ENCODE results near the gene OSER1.

OSER1 gene

DNA sequence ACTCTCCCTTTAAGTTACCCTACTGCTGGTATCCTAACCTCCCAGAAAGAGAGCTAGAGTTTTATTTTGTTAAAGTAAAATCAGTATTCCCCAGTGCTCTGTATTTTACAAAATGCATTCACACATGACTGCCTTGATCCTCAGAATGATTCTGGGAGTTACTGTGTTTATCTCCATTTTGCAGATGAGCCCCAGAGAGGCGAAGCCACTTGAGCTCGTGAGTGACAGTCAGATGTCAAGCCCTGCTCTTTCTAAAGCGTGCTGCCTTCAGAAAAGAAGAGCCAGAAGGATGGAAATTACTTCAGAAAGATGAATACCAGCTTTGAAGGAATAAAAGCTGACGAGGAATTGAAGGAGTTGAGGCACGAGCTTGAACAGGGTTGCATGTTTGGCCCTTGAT is 14.1 kb upstream of the OSER1 start:
- no peak for DNase-seq (ENCODE audit: low spot score)

DNA sequence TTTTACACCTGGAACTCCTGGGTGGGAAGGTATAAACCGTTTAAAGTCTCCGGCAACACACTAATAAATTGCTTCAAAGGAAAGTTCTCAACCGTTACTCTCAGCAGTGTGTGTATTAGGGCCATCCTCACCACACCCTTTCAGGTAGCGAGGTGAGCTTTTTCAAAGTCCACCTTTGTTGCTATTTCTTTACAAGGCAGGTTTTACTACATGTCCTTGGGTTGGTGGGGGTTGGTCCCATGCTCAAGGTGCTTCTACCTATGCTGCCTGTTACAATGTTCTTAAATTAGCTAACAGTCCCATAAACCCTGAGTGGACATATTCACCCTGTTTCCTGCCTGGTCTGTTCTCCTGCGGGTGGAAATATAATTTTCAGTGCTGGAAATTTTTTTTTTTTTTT is 13.2 kb upstream of the OSER1 start:
- DNase-seq (ENCODE audit: low spot score), result no peak

DNA sequence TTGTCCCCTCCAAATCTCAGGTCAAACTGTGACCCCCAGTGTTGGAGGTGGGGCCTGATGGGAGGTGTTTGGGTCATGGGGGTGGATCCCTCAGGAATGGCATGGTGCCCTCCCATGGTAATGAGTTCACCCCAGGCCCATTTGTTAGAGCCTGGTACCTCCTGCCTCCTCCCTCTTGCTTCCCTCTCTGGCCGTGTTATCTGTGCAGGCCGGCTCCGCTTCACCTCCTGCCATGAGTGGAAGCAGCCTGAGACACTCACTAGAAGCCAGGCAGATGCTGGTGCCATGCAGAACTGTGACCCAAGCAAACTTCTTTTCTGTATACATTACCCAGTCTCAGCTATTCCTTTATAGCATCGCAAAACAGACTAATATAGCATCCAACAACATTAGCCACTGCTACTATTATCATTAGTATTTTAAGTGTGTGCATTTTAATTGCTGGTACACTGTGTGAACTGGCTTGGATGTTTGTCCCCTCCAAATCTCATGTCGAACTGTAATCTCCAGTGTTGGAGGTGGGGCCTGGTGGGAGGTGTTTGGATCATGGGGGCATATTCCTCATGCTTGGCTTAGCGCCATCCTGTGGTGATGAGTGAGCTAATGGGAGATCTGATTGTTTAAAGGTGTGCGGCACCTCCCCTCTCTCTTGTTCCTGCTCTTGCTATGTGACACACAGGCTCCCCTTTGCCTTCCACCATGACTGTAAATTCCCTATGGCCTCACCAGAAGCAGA is 12.2 kb upstream of the OSER1 start:
- DNase-seq (ENCODE audit: low spot score), result no peak

DNA sequence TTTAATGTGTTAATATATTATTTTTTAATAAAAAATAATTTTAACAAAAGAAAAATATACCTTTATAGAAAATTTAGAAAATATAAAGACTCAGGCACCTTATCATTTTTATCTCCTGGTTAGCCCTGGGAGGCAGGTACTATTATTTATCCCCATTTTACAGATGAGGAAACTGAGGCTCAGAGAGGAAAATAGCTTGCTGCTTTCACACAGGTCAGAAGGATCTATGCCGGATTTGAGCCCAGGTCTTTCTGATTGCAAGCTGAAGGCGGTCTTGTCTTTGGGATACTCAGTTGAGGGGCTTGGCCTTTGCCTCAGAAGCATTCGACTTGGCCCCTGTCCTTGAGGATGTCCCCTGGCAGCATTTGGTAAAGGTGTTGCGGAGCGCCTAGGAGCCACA is 11.5 kb upstream of the OSER1 start:
- no peak for DNase-seq (ENCODE audit: low spot score)

DNA sequence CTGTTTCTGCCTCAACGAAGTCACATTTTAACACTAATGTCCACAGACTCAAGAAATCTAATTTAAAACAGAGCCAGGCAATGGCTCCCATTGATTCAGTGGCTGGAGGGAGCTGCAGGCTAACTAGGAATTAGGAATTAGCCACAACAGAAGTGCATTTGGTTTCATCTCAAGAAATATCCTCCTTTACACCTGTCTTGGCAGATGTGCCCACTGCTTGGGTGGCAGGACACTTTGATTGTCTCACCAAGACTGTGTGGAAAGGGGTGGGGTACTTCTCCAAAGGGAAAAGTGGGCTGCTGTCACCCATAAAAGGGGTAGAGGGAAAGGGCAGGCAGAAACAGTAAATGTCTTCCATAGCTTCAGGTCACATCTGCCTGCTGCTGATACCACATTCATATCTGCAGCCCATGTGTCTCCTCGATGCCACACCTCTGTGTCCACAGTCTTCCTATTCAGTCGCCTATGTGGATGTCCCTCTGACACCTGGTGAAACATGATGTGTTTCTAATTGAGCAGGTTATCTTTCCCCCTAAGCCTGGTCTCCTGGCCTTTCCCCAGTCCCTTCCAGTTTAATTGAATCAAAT is 10.9 kb upstream of the OSER1 start:
- DNase-seq (ENCODE audit: low spot score), result no peak

DNA sequence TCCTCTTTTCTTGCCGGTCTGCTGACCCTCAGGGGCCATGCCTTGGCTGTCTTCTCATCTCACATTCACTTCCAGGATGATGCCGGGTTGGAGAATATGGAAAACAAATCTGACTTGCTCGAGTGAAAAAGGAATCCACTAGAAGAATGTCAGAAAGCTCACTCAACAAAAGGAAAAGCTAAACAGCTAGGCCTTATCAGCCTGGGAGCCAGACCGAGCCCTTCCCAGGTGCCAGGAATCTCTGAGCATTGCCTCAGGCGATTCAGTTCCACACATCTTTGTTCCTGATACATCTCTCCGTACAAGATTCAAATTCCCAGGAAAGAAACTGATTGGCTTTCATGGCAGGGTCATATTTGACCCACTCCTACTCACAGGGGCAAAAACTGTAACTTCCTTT is 9.2 kb upstream of the OSER1 start:
- no peak for DNase-seq (ENCODE audit: low spot score)

DNA sequence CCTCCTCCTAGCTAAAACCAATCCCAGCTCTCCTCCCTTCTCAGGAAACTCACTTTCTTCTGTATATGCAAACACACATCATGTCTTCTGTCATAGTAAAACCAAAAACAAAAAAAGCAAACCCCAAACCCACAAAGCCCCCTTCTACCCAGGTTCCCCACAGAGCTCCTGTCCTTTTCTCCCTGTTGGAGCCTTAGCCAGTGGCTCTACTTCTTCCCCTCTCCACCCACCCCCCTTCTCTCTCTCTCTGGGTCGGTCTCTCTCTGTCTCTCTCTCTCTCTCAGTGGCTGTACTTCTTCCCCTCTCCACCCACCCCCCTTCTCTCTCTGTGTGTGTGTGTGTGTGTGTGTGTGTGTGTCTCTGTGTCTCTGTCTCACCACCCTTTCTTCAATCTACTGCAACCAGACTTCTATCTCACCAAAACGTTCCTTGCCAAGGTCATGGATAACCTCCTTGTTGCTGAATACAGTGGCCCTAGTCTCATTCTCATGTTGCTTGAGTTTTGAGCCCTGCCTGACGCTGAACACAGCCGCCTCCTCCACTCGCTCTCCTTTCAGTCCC is 8.7 kb upstream of the OSER1 start:
- no peak for DNase-seq (ENCODE audit: low spot score)

DNA sequence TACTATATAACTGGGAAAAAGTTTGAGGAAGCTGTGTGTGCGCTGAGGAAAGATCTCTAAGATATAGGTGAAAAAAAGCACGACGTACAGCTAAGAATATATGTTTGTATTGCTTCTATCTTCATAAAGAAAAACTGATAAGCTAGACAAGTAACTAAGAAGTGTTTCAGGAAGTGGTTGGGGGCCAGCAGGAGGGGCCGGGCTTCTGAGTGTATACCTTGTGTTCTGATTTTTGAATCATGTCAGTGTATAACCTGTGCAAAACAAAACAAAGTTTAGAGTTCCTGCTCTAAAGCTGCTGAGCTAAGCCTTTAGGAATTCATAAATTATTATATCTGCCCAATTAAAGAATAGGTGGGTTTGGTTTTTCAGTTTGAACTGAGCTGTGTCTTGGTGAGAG is 7.9 kb upstream of the OSER1 start:
- DNase-seq (ENCODE audit: low spot score), result no peak

DNA sequence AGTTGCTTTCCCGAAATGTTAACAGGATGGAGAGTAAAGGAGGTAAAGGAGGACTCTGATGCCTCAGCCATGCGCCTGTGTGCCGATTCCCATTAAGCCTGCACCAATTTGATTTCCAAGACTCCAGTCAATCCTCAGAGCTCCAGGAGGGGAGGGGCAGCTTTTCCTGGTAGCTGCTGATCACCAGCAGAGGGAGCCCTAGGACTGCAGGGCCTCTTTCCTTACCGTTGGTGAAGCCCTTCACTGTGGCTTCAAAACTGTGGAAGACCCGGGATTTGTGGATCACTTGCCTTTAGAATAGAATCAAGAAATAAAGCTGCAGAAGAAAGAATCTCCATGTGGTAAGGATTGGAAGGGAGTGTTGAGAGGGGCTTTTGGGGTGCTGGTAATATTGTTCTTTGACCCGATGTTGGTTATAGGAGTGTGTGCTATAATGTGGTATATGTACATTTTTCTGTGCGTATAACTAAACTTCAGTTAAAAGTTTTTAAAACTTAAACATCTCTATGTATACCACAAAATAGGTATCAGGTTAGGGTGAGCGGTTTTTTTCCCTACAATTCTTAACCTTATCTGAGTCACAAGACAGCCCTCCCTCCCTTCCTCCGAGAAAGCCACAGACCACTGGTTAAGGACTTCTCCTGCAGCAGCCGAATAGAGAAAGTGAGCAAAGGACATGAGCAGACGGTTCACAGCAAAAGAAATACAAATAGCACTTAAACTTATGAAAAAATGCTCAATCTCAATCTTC is 6.9 kb upstream of the OSER1 start:
- DNase-seq (ENCODE audit: low spot score), result peak; percentile 72

DNA sequence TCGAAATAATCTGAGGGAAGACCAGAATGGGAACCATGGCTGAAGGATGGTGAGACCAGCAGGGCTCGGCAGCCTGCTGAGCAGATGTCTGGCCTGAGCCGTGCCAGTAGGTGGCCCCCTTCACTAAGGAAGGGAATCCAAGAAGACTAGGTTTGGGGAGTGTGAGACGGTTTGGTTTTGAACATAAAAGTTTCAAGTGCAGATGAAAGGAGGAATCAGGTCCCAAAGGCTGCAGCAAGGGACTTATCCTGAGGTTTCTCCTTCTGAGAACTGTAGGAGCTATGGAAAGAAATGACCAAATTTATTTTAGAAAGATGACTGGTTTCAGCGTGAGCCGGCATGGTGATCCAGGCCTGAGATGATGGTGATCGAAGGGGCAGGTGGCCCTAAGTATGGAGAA is 4.6 kb upstream of the OSER1 start:
- DNase-seq (ENCODE audit: low spot score), result peak; percentile 84

DNA sequence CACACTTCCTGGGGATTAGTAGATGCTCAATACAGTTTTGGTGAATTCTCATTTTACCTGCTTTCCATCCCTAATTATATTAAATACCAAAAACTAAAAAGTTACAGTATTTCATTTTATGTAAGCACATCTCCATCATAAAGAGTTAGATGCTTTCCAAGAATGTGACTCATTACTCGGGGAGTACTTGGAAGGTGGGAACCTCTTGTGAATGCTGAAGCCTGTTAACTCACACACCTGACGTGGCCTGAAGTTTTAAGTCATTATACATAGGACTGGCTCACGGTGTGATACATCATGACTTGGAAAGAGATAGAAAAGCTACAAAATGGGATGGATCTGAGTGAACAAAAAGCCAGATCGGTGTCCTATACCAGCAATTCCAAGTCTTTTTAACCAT is 2.2 kb upstream of the OSER1 start:
- DNase-seq (ENCODE audit: low spot score), result no peak

DNA sequence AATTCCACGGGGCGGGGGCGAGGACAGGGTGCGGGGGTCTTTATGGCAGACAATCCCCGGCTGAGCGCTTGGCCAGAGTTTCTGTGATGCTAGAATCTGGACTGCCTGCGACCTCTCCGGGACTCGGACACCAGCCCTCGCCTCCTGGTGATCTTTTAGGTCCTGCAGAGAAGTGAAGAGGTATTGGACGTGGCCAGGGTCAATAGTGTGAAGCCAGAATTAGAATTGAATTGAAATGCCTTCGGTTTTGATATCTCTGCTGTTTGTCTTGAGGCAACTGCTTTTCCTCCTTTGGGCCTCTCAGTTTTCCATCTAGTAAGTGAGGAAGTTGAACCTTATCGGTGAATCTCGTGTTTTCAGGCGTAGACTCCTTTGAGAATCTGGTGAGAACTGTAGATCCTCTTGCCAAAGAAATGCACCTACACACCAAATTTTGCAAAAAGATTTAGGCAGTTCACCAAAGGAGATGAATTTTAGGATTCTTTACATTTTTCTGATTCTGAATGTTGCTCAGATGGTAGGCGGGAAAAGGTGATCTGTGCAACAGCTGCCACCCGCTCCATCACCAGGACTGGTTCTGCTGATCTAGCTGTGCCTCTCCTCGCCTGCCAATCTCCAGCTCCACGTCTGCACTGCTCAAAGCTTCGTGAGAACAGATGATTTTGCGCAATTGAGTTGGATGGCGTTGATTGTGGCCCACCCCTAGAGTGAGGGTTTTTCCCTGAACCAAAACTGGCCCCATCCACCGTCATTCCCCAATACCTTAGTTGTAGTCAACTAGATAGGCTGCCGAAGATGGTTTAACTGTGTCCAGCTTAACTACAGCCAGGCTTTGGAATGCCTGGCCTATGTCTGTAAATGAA is 837 bp upstream of the OSER1 start:
- DNase-seq (ENCODE audit: low spot score), result no peak

DNA sequence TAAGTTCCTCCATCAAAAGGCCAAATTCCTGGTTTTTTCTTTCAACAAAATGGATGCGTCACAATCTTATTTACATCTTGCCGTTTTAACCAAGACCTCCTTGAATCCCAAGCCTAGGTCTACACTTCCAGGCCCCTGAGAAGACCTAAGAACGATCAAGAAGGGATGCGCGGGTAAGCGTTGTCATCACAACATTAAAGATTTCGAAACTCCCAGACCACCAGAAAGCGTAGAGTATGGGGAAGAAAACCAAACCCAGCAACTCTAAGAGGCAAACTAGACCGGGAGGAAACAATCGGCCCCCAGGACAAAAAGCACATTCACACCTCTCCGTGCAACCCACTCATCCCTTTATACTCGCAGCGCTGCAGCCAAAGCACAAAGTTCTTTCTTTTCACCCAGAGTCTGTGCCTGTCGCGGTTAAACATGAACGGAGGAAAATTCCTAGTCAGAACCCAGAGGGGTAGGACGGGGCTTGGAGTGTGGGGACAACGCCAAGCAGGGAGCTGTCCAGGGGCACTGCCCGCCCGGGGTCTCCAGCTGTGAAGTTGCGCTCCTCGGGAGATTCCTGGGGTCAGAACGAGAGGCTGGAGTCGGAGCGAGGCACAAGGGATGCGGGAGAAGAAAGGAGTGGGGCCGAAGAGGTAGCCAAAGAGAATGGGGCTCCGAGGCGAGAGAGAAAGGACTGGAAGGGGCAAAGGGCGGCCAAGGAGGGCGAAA is 725 bp downstream of the OSER1 start:
- peak; percentile 55 for DNase-seq (ENCODE audit: low spot score)

DNA sequence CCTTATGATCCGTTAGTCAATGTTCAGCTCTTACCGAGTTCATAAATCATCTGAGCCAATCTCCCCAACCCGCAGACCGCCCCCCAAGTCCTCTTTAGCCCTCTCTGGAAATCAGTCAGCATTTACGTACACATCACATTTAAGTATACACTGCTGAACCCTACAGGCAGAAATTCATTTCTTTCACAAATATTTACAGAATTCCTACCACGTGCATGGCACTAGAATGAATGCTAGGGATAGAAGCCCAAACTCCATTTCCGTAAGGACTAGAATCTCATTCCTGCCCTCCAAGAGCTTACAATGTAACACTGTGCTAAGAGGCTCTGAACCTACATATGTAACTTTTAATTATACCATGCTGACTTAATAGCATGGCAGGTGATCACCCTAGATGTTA is 1.8 kb downstream of the OSER1 start:
- peak; percentile 34 for DNase-seq (ENCODE audit: low spot score)

DNA sequence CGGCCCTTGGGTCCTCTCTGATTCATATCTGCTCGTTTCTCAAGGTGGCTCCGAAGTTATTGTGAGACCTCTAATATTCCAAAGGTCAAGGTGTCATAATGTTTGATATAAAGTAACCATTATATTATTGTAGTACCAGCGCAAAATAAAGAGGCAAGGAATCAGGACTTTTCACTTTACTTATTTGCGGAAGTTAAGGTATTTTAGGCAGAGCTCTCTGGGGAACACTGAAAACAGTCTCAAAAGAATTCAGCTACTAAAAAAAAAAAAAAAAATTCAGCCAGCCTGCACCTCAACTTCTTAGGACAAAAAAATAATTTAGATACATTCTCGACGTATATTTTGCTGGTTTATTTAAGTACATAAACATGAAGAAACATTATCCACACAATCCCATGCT is 2.4 kb downstream of the OSER1 start:
- peak; percentile 46 for DNase-seq (ENCODE audit: low spot score)

DNA sequence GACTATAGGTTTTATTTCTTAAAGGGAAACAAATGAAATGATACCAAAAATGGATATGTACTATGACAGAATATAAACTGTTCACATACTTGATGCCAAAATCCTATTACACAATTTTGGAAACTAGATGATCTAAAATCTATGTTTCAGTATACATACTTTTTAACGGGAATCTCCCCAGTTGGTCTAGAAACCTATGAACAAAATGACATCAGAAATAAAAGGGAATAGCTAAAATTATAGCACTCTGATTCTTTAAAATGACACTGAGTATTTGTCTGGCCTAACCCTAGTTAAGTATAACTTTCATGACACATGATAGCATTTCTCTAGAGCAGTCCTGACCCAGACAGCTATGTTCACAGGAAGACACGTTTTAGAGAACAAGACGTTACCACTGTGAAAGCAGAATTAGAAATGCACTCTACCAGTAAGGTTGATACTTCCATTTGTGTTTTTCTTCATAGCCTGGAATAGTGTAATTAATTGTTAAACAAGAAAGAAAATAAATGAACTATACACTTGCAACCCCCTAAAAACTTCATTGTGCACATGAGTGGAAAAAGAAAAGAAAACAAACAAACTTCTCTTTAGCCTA is 3.3 kb downstream of the OSER1 start:
- no peak for DNase-seq (ENCODE audit: low spot score)

DNA sequence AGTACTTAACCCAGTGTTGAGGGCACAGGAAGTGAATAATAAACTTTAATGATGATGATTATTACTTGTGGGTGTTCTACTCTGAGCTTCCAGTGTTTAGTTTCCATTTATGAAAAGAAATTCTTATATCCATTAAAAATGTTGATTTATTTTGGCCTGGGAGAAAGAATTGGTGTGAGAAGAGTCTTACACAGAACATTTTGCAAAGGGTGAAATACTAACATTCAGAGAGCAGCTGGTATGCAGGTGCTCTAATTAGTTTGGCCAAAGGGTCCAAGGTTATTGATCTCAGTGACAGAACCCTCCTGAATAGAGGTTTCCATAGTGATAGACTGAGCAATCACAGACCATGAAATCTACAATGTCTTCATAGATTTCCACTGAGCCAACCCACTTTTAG is 4.4 kb downstream of the OSER1 start:
- DNase-seq (ENCODE audit: low spot score), result no peak

DNA sequence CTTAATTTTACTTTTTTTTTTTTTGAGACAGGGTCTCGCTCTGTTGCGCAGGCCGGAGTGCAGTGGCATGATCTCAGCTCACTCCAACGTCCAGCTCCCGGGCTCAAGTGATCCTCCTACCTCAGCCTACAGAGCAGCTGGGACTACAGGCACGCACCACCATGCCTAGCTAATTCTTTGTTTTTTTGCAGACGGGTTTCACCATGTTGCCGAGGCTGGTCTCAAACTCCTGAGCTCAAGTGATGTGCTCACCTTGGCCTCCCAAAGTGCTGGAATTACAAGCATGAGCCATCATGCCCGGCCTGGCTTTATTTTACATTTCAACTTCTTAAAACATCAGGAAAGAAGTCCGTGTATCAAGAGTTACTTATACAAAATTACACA is 5.7 kb downstream of the OSER1 start:
- DNase-seq (ENCODE audit: low spot score), result no peak

DNA sequence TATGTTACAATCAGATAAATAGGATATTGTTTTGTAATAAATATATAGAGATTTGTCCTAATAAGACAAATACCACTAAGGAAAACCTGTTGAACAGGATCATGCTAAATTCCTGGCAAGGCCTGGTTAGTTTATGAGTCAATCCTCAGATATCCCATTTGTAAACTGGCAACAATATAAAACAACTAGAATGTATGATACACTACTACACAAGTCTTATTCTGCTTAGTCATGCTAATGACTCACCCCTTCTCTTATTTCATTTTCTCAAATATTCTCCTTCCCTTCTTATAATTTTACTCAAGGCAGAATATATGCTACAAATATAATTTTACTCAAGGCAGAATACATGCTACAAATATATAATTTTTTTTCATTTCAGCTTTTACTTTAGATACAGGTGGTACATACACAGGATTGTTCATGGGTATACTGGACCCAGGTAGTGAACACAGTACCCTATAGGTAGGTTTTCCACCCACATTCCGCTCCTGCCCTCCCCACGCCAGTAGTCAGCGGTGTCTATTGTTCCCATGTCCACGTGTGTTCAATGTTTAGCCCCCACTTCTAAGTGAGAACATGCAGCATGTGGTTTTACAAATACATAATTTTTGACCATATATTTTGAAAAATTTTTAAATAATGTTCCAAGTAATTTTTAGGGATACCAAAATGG is 6.3 kb downstream of the OSER1 start:
- no peak for DNase-seq (ENCODE audit: low spot score)

DNA sequence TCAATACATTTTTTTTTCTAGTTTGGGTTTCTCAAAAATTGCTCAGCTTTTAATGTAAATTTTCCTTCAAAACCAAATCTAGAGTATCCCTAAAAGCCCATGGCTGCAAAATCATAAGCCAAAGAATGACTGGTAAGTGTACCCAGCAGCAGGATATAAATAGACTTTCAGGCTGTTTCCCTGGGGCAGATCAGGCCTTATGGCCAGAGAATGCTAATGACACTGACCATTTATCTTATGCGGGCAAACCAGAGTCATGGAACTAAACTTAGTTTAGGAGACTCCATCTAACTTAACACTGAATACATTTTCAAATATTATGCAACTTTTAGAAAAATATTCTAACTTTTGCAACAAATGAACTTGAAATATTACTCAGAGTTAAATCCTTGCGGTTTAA is 7.4 kb downstream of the OSER1 start:
- DNase-seq (ENCODE audit: low spot score), result no peak

DNA sequence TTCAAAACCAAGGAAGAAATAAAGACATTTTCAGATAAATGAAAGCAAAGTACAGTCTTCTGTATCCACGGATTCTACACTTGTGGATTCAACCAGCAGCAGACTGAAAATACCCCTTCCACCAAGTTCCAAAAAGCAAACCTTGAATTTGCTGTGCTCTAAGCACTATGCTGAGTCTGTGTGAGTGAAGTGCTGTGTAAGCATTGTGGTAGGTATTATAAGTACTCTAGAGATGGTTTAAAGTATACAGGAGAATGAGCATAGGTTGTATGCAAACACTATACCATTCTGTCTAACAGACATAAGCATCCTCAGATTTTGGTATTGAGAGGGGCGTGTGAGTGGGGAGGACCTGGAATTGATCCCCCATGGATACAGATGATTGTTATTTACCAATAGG is 9.6 kb downstream of the OSER1 start:
- DNase-seq (ENCODE audit: low spot score), result no peak
